ENCODE results near the gene SUMO3.

The SUMO3 gene

GRCh38 chr21:44831227-44831860 lies 13.5 kb upstream of the SUMO3 start:
- H3K27ac Mint-ChIP-seq = peak overlapping the region in 1 of 2 donors; percentile 38
- peaks cover 0 to 1% of the 10 kb centered on the region in 2 donors for H3K4me1 Mint-ChIP-seq (ENCODE audit: low read depth in 2 of 2)
- no peak for ATAC-seq (replicated peaks)
- DNase-seq = no peak
- H3K4me3 Mint-ChIP-seq = no peak overlapping the region
- peaks cover 8% of the 10 kb centered on the region in 2 donors for H3K27me3 Mint-ChIP-seq
- peaks cover 0 to 16% of the 10 kb centered on the region in 2 donors for H3K9me3 Mint-ChIP-seq
- H3K36me3 Mint-ChIP-seq (ENCODE audit: insufficient read depth) = peaks cover 3% of the 10 kb centered on the region

DNA sequence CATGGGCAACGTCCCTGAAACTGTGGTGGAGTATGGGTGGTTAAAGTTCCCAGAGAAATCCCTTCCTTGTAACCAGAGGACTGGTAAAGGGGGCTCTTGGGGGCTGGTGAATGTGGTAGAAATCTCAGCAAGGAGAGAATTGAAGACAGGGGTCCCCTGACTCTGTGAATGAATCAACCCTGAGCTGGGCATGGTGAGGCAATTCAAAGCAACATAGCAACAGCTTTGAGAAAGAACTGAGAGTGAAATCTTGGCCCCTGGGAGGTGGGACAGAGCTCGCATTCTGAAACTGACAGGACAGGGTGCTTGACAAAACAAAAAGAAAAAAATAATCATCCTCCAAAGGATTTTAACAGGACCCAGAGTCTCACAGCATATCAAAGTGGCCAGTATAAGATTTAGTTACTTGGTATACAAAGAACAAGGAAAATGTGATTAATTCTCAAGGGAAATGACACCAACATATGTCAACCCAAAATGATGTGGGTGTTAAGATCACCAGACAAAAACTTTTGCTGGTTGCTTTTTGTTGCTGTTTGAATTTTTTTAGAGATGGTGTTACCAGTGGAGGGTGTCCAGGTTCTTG lies 11.7 kb upstream of the SUMO3 start:
- DNase-seq (no peak), ATAC-seq (replicated peaks) (peak; percentile 21)
- peaks cover 0 to 16% of the 10 kb centered on the region in 2 donors for H3K9me3 Mint-ChIP-seq
- no peak overlapping the region for H3K4me3 Mint-ChIP-seq
- peaks cover 3% of the 10 kb centered on the region for H3K36me3 Mint-ChIP-seq (ENCODE audit: insufficient read depth)
- peaks cover 0 to 1% of the 10 kb centered on the region in 2 donors for H3K4me1 Mint-ChIP-seq (ENCODE audit: low read depth in 2 of 2)
- H3K27ac Mint-ChIP-seq = no peak overlapping the region
- H3K27me3 Mint-ChIP-seq = peaks cover 8% of the 10 kb centered on the region in 2 donors

DNA sequence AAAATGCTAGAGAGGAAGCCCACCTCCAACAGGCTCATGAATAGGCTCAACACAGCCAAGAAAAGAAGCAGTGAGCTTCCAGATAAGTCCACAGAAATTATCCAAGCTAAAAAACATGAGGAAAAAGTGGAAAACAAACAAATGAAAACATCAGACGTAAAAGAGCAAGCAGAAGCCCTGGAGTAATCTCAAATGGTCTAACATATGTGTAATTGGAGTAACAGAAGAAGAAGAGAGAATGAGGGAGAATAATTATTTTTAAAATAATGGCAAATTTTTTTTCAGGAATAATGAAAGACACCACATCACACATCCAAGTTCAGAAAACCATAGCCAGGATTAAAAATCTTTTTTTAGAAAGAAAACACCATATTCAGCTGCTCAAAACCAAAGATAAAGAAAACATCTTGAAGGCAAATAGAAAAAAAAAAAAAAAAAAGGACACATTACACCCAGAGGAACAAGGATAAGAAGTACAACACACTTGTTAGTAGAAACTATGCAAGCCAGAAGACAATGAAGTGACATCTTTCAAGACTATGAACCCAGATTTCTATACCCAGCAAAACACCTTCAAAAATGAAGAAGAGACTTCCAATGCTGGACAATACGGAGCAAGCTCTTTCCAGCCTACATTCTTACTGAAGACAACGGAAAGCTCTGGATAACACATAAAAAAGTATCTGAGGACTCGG lies 10.6 kb upstream of the SUMO3 start:
- DNase-seq = no peak
- Mint-ChIP-seq H3K27ac (no peak overlapping the region), H3K4me1 (ENCODE audit: low read depth in 2 of 2) (peaks cover 0 to 1% of the 10 kb centered on the region in 2 donors), H3K27me3 (peaks cover 8% of the 10 kb centered on the region in 2 donors), H3K9me3 (peaks cover 3 to 16% of the 10 kb centered on the region in 2 donors), H3K36me3 (ENCODE audit: insufficient read depth) (peaks cover 3% of the 10 kb centered on the region), H3K4me3 (no peak overlapping the region)
- ATAC-seq (replicated peaks) = no peak

DNA sequence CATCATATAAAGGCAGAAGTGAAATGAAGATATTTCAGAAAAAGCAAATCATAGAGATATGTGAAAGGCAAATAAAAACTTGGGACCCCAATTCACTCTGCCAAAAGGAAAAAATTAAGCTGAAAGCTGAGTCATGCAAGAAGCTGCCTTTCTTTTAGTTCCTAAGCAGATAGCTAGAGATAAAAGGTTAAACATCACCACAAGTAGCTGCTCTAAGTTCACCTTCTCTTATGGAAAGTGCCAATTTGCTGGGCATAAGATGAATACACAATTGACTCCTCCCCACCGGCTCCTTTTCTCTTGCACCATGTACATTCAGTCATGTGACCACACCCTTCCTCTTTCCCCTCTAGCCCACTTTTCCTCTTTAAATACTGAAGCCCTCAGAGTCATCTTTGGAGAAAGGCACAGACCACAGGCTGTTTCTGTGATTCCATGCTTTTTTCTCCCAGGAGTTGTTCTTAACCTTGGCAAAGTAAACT lies 5.4 kb upstream of the SUMO3 start:
- Mint-ChIP-seq H3K36me3 (ENCODE audit: insufficient read depth) (peaks cover 3% of the 10 kb centered on the region), H3K4me1 (ENCODE audit: low read depth in 2 of 2) (no peaks in the 10 kb centered on the region), H3K27ac (no peak overlapping the region), H3K27me3 (peaks cover 8% of the 10 kb centered on the region in 2 donors), H3K9me3 (peaks cover 3 to 19% of the 10 kb centered on the region in 2 donors), H3K4me3 (no peak overlapping the region)
- ATAC-seq (replicated peaks) (no peak), DNase-seq (no peak)

- H3K36me3 Mint-ChIP-seq (ENCODE audit: insufficient read depth) = peaks cover 3% of the 10 kb centered on the region
- H3K27me3 Mint-ChIP-seq = peaks cover 7 to 8% of the 10 kb centered on the region in 2 donors
- peaks cover 3 to 14% of the 10 kb centered on the region in 2 donors for H3K9me3 Mint-ChIP-seq
- H3K4me1 Mint-ChIP-seq (ENCODE audit: low read depth in 2 of 2) = no peaks in the 10 kb centered on the region
- ATAC-seq (replicated peaks) = no peak
- no peak overlapping the region for H3K4me3 Mint-ChIP-seq
- no peak overlapping the region for H3K27ac Mint-ChIP-seq
- no peak for DNase-seq
Measured at GRCh38 chr21:44822484-44823178, 4.8 kb upstream of the SUMO3 start.

DNA sequence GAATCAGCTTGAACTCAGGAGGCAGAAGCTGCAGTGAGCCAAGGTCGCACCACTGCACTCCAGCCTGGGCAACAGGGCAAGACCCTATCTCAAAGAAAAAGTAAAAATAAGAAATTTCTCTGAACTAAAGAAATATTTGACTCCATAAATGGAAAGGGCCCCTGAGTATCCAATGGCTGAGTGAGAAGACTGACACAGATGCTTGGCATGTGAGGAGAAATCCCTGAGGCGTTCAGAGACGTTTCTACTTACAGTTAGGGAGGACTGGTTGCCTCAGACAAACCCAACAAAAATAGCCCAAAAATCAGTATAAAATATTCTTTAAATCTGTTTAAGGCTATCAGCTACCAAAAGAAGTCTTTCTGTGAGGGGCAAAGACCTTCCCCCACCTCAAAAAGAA lies 3.0 kb upstream of the SUMO3 start:
- no peak overlapping the region for H3K27ac Mint-ChIP-seq
- H3K4me3 Mint-ChIP-seq = no peak overlapping the region
- no peak for ATAC-seq (replicated peaks)
- H3K36me3 Mint-ChIP-seq (ENCODE audit: insufficient read depth) = peaks cover 5% of the 10 kb centered on the region
- H3K27me3 Mint-ChIP-seq = no peaks in the 10 kb centered on the region
- peaks cover 8 to 10% of the 10 kb centered on the region in 2 donors for H3K4me1 Mint-ChIP-seq (ENCODE audit: low read depth in 2 of 2)
- H3K9me3 Mint-ChIP-seq = peaks cover 3 to 8% of the 10 kb centered on the region in 2 donors
- no peak for DNase-seq

- no peaks in the 10 kb centered on the region for H3K27me3 Mint-ChIP-seq
- peak overlapping the region; percentile 33 to 53 for H3K4me3 Mint-ChIP-seq
- H3K4me1 Mint-ChIP-seq (ENCODE audit: low read depth in 2 of 2) = peaks cover 10 to 12% of the 10 kb centered on the region in 2 donors
- ATAC-seq (replicated peaks) (no peak), DNase-seq (no peak)
- H3K27ac Mint-ChIP-seq = peak overlapping the region in 1 of 2 donors; percentile 41
- H3K9me3 Mint-ChIP-seq = peaks cover 3 to 8% of the 10 kb centered on the region in 2 donors
- H3K36me3 Mint-ChIP-seq (ENCODE audit: insufficient read depth) = peaks cover 5% of the 10 kb centered on the region
Measured at GRCh38 chr21:44819283-44820243, 1.7 kb upstream of the SUMO3 start.

GRCh38 chr21:44818640-44819011 lies 764 bp upstream of the SUMO3 start:
- DNase-seq (no peak), ATAC-seq (replicated peaks) (no peak)
- Mint-ChIP-seq H3K9me3 (peaks cover under 1 to 8% of the 10 kb centered on the region in 2 donors), H3K4me3 (peak overlapping the region; percentile 33 to 84), H3K27ac (no peak overlapping the region), H3K27me3 (no peaks in the 10 kb centered on the region), H3K36me3 (ENCODE audit: insufficient read depth) (peaks cover 5% of the 10 kb centered on the region), H3K4me1 (ENCODE audit: low read depth in 2 of 2) (peaks cover 10 to 12% of the 10 kb centered on the region in 2 donors)

GRCh38 chr21:44817506-44817880 lies 369 bp downstream of the SUMO3 start:
- Mint-ChIP-seq H3K4me3 (peak overlapping the region; percentile 77 to 84), H3K27ac (no peak overlapping the region)
- peak; percentile 87 to 91 (median 88) for DNase-seq

DNA sequence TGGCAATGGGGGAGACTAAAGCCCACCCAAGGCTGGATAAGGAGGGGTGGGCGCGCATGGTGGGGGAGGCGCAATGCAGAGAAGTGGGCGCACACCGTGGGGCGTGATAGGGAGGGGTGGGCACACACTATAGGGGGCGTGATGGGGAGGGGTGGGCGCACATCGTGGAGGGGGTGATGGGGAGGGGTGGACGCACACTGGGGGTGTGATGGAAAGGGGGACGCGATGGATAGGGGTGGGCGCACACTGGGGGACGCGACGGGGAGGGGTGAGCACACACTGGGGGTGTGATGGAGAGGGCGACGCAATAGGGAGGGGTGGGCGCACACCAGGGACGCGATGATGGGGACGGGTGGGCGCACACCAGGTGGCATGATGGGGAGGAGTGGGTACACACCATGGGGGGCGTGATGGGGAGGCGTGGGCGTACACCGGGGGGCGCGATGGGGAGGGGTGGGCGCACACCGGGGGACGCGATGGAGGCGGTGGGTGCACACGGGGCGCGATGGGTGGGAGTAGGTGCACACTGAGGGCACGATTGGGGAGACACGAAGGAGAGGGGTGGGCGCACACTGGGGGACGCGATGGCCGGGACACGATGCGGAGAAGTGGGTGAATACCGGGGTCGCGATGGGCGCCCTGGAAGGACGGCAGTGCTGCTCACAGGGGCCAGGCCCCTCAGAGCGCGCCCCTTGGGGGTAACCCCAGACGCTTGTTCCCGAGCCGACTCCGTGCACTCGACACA lies 929 bp downstream of the SUMO3 start:
- DNase-seq = no peak
- H3K4me1 Mint-ChIP-seq (ENCODE audit: low read depth in 2 of 2) = peaks cover 12% of the 10 kb centered on the region in 2 donors

More at GRCh38 chr21:44817506-44817880, 369 bp downstream of the SUMO3 start:
- H3K9me3 Mint-ChIP-seq = peaks cover 0 to 5% of the 10 kb centered on the region in 2 donors
- no peaks in the 10 kb centered on the region for H3K27me3 Mint-ChIP-seq
- ATAC-seq (replicated peaks) = peak; percentile 82
- H3K4me1 Mint-ChIP-seq (ENCODE audit: low read depth in 2 of 2) = peaks cover 10 to 12% of the 10 kb centered on the region in 2 donors
- peaks cover 10% of the 10 kb centered on the region for H3K36me3 Mint-ChIP-seq (ENCODE audit: insufficient read depth)

DNA sequence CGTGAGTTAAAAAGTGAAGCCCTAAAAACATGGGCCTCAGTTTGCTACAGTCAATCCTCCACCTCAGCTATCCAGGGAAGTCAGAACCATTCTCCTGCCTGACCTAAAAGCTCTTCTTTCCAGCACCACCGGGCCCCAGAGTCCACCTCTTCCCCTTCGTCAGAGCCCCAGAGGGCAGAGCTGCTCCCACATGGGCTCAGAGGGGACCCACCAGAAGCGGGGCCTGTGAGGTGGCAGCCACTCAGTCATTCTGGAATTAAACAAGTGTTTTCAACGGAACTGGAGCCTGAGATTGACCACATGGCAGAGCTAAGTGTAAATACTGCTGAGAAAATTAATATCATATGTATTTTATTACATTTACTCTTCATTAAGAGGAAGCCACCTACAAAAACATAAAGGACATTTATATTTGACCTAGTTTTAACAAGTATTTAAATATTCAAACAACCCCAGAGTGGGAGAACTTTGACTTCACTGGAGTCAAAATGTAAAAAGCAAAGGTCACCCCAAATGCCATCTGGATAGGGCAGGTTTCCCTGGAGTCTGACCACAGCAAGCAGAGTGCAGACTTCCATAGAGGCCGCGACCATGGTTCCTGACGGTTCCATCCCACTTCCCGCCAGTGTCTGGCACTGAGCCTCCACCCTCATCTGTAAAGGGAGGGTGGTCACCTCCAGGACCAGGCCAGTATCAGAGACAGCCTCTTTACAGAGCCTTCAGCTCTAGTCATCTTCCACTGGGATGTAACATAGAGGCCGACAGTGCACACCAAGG lies 1.8 kb downstream of the SUMO3 start:
- ATAC-seq (replicated peaks) = no peak
- peak overlapping the region; percentile 77 to 84 for H3K4me3 Mint-ChIP-seq
- no peak for DNase-seq
- peak overlapping the region in 1 of 2 donors; percentile 17 for H3K27ac Mint-ChIP-seq
- peaks cover 17% of the 10 kb centered on the region for H3K36me3 Mint-ChIP-seq (ENCODE audit: insufficient read depth)
- H3K9me3 Mint-ChIP-seq = no peaks in the 10 kb centered on the region
- no peaks in the 10 kb centered on the region for H3K27me3 Mint-ChIP-seq
- H3K4me1 Mint-ChIP-seq (ENCODE audit: low read depth in 2 of 2) = peaks cover 14 to 19% of the 10 kb centered on the region in 2 donors

More for the DNA sequence above, 929 bp downstream of the SUMO3 start:
- Mint-ChIP-seq H3K36me3 (ENCODE audit: insufficient read depth) (peaks cover 13% of the 10 kb centered on the region), H3K27ac (peak overlapping the region in 1 of 2 donors; percentile 17), H3K9me3 (no peaks in the 10 kb centered on the region), H3K27me3 (no peaks in the 10 kb centered on the region), H3K4me3 (peak overlapping the region; percentile 77 to 84)
- no peak for ATAC-seq (replicated peaks)
